Hepatocyte (in vitro differentiated cells): ENCODE measurements around the gene REELD1. TPM values are rescaled to one million over a fixed set of nuclear protein-coding genes. Genes with fewer than 3 reads are reported as not detected.

ENCODE experiments used
- DNase-seq: peaks from one replicate; pipeline ENCODE4 v3.0.0-alpha.2; 2016; ENCODE audit warnings: low spot score
- H2AFZ ChIP-seq: fragments of 200-600 bp; sonication (generic); 2 replicates; pipeline ENCODE4 v1.6.0; 2016; ENCODE audit warnings: antibody characterized with exemption, mild to moderate bottlenecking
- H3K27ac ChIP-seq: fragments of 200-600 bp; sonication (generic); 2 replicates; pipeline ENCODE4 v1.5.1; 2016; ENCODE audit warnings: mild to moderate bottlenecking
- H3K27me3 ChIP-seq: fragments of 200-600 bp; sonication (generic); 2 replicates; pipeline ENCODE4 v1.6.1; 2016
- H3K36me3 ChIP-seq: fragments of 200-600 bp; sonication (generic); replicated peaks from 2 replicates; pipeline ENCODE4 v1.5.1; 2016; ENCODE audit warnings: low read depth; ENCODE audit not compliant: insufficient read depth
- H3K4me1 ChIP-seq: fragments of 200-600 bp; sonication (generic); 2 replicates; pipeline ENCODE4 v1.5.1; 2016; ENCODE audit warnings: mild to moderate bottlenecking, moderate library complexity; ENCODE audit not compliant: insufficient read depth
- H3K4me2 ChIP-seq: fragments of 200-600 bp; sonication (generic); 2 replicates; pipeline ENCODE4 v1.6.0; 2016
- H3K4me3 ChIP-seq: fragments of 200-600 bp; sonication (generic); 2 replicates; pipeline ENCODE4 v1.5.1; 2016; ENCODE audit warnings: mild to moderate bottlenecking
- H3K79me2 ChIP-seq: fragments of 200-600 bp; sonication (generic); 2 replicates; pipeline ENCODE4 v1.6.0; 2017; ENCODE audit warnings: mild to moderate bottlenecking
- H3K9me2 ChIP-seq: fragments of 200-600 bp; sonication (generic); replicated peaks from 2 replicates; pipeline ENCODE4 v1.6.0; 2017; ENCODE audit warnings: mild to moderate bottlenecking; ENCODE audit not compliant: insufficient read depth
- H3K9me3 ChIP-seq: fragments of 200-600 bp; sonication (generic); 2 replicates; pipeline ENCODE4 v1.5.1; 2016; ENCODE audit warnings: low read depth, mild to moderate bottlenecking
- H4K20me1 ChIP-seq: fragments of 200-600 bp; sonication (generic); 2 replicates; pipeline ENCODE4 v1.6.0; 2016; ENCODE audit warnings: mild to moderate bottlenecking; ENCODE audit not compliant: insufficient read depth, poor library complexity, severe bottlenecking
- EZH2 ChIP-seq: fragments of 200-600 bp; sonication (generic); IDR thresholded peaks from 2 replicates; pipeline ENCODE4 v1.6.1; 2016; ENCODE audit warnings: antibody characterized with exemption, mild to moderate bottlenecking, borderline replicate concordance
- EZH2phosphoT487 ChIP-seq: fragments of 200-600 bp; sonication (generic); IDR thresholded peaks from one replicate; pipeline ENCODE4 v1.6.1; 2018; ENCODE audit warnings: antibody characterized with exemption, mild to moderate bottlenecking, low read depth, moderate library complexity; ENCODE audit not compliant: unreplicated experiment, severe bottlenecking
- WGBS: methylation state at CpG from one replicate; pipeline ENCODE4 v1.1.6; 2016; ENCODE audit warnings: low lambda C conversion rate; ENCODE audit errors: missing lambda C conversion rate; 5-methylcytosine and 5-hydroxymethylcytosine counted together
- polyA plus RNA-seq: library from polyadenylated mRNA; unstranded; fragments of >200 nt; fragmentation: Nextera tagmentation; extraction: Ambion mirVana; gene quantifications from 2 replicates; pipeline ENCODE4 v1.2.1, GENCODE V29; 2016
- total RNA-seq: library from RNA; depleted of rRNA; stranded (reverse); fragments of >200 nt; gene quantifications from 2 replicates; pipeline ENCODE4 v1.2.3, GENCODE V29; 2014
- TF ChIP-seq, protein P1 (sequence below): fragments of 200-600 bp; sonication (generic); IDR thresholded peaks from 2 replicates; pipeline ENCODE4 v1.5.1; 2016; ENCODE audit warnings: antibody characterized with exemption, mild to moderate bottlenecking; ENCODE audit not compliant: poor library complexity

The REELD1 gene
- total and polyA plus RNA-seq, 2 experiments from 2014 or later = not detected

DNA sequence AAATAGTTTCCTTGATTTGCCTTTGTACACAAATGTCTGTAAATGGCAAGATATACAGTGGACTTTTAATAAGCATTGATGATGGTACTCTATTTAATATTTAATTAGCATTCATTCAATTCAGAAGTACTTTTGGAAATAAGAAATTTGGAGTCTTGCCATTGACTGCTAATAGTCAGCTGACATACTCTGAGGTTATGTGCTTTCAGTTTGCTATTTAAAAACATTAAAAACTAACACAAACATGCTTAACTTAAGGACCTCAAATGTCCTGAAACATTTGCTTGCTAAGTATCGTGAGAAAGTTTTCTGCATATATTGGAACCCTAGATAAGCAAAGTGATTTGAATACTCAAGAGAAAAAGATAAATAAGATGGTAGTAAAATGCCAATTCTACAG lies 64.6 kb downstream of the REELD1 start:
- 88% methylated on average over 1 of the region's 1 CpG for WGBS
- H3K27ac ChIP-seq = no peak overlapping the region
- no peak for TF ChIP-seq EZH2
- TF ChIP-seq, protein P1, sequence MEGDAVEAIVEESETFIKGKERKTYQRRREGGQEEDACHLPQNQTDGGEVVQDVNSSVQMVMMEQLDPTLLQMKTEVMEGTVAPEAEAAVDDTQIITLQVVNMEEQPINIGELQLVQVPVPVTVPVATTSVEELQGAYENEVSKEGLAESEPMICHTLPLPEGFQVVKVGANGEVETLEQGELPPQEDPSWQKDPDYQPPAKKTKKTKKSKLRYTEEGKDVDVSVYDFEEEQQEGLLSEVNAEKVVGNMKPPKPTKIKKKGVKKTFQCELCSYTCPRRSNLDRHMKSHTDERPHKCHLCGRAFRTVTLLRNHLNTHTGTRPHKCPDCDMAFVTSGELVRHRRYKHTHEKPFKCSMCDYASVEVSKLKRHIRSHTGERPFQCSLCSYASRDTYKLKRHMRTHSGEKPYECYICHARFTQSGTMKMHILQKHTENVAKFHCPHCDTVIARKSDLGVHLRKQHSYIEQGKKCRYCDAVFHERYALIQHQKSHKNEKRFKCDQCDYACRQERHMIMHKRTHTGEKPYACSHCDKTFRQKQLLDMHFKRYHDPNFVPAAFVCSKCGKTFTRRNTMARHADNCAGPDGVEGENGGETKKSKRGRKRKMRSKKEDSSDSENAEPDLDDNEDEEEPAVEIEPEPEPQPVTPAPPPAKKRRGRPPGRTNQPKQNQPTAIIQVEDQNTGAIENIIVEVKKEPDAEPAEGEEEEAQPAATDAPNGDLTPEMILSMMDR = no peak
- TF ChIP-seq EZH2phosphoT487 = no peak
- H3K27me3 ChIP-seq = no peaks in the 10 kb centered on the region
- no peak overlapping the region for H3K4me2 ChIP-seq
- H4K20me1 ChIP-seq = no peaks in the 10 kb centered on the region
- no peaks in the 10 kb centered on the region for H3K4me1 ChIP-seq
- DNase-seq = no peak
- no peaks in the 10 kb centered on the region for H3K79me2 ChIP-seq
- no peaks in the 10 kb centered on the region for H3K9me3 ChIP-seq
- H3K9me2 ChIP-seq = no peaks in the 10 kb centered on the region
- H2AFZ ChIP-seq = no peak overlapping the region
- no peaks in the 10 kb centered on the region for H3K36me3 ChIP-seq
- H3K4me3 ChIP-seq = no peak overlapping the region

Other genes with a start within 250 kb of the REELD1 start
- 53.6 and 75.5 TPM in 2 replicates for gene LSM6, start 38.8 kb upstream of the REELD1 start, total RNA-seq
- 48.6 and 51.0 TPM in 2 replicates for gene LSM6, start 38.8 kb upstream of the REELD1 start, polyA plus RNA-seq